Effector memory CD4-positive, alpha-beta T cell (primary cell): ENCODE data around the gene ODAD3.
"Not testable (repeated sequence)": the region's sequence is repeated elsewhere in the genome, so short reads cannot be mapped to it uniquely, and the experiment has no call there.

Source experiments
- DNase-seq, 3 donors: peaks; one replicate each; pipeline ENCODE4 v3.0.0-alpha.2; 2020
- H3K27ac ChIP-seq: 2 replicates; pipeline ENCODE4 v1.7.0; 2013; ENCODE audit warnings: mild to moderate bottlenecking, low read length, moderate library complexity; ENCODE audit not compliant: insufficient read depth, poor library complexity, severe bottlenecking
- H3K27me3 ChIP-seq: replicated peaks from 2 replicates; pipeline ENCODE4 v1.7.0; 2013; ENCODE audit warnings: mild to moderate bottlenecking, low read length; ENCODE audit not compliant: insufficient read depth, control insufficient read depth, poor library complexity, severe bottlenecking
- H3K36me3 ChIP-seq: 2 replicates; pipeline ENCODE4 v1.7.0; 2013; ENCODE audit warnings: mild to moderate bottlenecking, low read length, moderate library complexity; ENCODE audit not compliant: control insufficient read depth, insufficient read depth
- H3K4me1 ChIP-seq: 2 replicates; pipeline ENCODE4 v1.7.0; 2013; ENCODE audit warnings: low read length, mild to moderate bottlenecking; ENCODE audit not compliant: control insufficient read depth, insufficient read depth, poor library complexity, severe bottlenecking
- H3K4me3 ChIP-seq: 2 replicates; pipeline ENCODE4 v1.7.0; 2013; ENCODE audit warnings: low read length, low read depth, mild to moderate bottlenecking; ENCODE audit not compliant: insufficient read depth, poor library complexity, severe bottlenecking
- H3K9me3 ChIP-seq: 2 replicates; pipeline ENCODE4 v1.7.0; 2013; ENCODE audit warnings: mild to moderate bottlenecking, low read length, moderate library complexity; ENCODE audit not compliant: control insufficient read depth

ODAD3 gene

GRCh38 chr19:11390359-11390758 is 44.6 kb downstream of the ODAD3 start:
- Histone ChIP-seq H3K4me1 (no peaks in the 10 kb centered on the region), H3K9me3 (peaks cover 5% of the 10 kb centered on the region), H3K27ac (no peak overlapping the region), H3K27me3 (no peaks in the 10 kb centered on the region), H3K36me3 (no peaks in the 10 kb centered on the region), H3K4me3 (no peak overlapping the region)
- no peak for DNase-seq

DNA sequence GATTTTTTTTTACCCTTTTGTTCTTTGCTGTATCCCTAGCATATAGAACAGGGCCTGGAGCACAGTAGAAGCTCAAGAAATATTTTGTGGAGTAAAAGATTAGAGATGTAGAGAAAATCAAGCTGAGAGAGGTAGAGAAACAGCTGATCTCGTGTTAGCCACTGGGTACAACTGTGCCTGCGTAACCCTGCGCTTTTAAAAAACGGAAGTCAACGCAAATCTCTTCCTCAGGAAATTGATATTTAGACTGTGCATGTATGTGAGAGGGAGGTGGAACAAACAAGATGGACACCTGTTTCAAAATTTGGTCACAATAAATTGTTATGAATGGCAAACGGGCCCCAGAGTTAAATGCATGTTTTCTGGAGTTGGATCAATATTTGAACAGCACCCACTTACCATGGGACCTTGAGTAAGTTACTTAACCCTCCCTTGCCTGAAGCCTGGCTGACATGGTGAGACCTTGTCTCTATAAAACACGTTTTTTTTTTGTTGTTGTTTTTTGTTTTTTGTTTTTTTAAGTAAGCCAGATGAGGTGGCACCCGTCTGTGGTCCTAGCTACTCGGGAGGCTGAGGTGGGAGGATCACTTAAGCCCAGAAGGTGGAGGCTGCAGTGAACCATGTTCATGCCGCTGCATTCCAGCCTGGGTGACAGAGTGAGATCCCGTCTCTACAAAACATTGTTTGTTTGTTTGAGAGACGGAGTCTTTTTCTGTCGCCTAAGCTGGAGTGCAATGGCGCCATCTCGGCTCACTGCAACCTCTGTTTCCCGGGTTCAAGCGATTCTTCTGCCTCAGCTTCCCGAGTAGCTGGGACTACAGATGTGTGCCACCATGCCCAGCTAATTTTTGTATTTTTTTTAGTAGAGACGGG is 47.5 kb downstream of the ODAD3 start:
- peaks cover 13% of the 10 kb centered on the region for H3K27me3 ChIP-seq
- H3K9me3 ChIP-seq = peaks cover 5% of the 10 kb centered on the region
- peaks cover 14% of the 10 kb centered on the region for H3K4me1 ChIP-seq
- no peak for DNase-seq
- H3K4me3 ChIP-seq = no peak overlapping the region
- no peak overlapping the region for H3K27ac ChIP-seq
- no peaks in the 10 kb centered on the region for H3K36me3 ChIP-seq

- Histone ChIP-seq H3K4me1 (peaks cover 25% of the 10 kb centered on the region), H3K9me3 (no peaks in the 10 kb centered on the region), H3K27me3 (peaks cover 13% of the 10 kb centered on the region), H3K4me3 (no peak overlapping the region), H3K36me3 (no peaks in the 10 kb centered on the region), H3K27ac (no peak overlapping the region)
- no peak for DNase-seq
These were observed 50.2 kb downstream of the ODAD3 start for GRCh38 chr19:11384778-11385129.

DNA sequence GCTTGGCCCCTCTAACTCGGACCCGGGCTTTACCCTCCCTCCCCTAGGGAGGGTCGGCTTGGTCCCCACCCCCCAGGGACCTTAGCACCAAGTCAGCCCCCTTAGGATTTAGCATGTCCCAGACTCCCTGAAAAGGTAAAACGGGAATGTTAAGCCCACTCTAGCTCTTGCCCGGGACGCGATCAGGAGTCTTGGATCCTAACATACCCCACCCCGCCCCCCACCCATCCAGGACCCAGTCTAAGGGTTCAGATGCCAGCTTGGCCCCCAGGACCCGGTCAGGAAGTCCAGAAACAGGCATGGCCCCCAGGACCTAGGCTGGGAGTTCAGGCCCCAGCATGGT is 51.2 kb downstream of the ODAD3 start:
- Histone ChIP-seq H3K4me1 (peaks cover 25% of the 10 kb centered on the region), H3K27ac (no peak overlapping the region), H3K36me3 (no peaks in the 10 kb centered on the region), H3K9me3 (no peaks in the 10 kb centered on the region), H3K27me3 (peaks cover 13% of the 10 kb centered on the region), H3K4me3 (no peak overlapping the region)
- DNase-seq = no peak

DNA sequence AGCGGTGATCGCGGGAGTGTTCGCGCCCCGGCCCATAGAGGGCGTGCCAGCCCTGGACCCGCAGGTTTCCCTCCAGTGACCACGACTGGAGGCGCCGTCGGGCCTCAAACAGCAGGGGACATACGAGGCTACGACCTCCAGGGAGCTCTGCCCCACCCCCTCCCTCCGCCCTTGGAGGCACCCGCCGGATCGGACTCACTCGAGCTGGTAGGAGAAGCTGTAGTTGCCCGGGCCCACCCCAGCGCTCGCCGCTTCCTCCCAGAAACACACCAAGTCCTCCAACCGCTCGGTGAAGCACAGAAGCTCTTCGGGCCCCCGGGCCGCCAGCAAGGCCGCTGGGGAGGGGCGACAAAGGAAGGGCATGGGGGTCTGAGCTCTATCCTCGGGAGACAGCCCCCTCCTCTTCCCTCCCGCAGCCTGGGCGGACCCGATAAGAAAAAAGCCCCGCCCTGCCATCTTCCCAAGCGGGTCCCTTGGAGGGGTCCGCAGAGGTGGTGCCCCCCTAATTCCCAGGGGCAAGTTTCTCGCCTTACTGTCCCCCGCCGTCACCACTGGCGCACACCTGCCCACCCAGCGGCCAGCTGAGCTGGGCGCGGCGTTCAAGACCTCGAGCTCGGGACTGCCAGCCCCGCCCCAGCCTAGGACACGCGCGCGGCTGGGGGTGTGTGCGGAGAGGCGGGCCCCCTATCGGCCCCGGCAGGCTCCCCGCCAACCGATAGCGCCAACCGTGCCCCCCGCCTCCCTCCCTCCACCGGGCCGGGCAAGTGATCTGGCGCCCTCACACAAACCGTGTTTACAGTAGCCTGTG is 51.8 kb downstream of the ODAD3 start:
- Histone ChIP-seq H3K27me3 (peaks cover 13% of the 10 kb centered on the region), H3K27ac (no peak overlapping the region), H3K4me1 (peaks cover 25% of the 10 kb centered on the region), H3K9me3 (no peaks in the 10 kb centered on the region), H3K36me3 (peaks cover 1% of the 10 kb centered on the region), H3K4me3 (peak overlapping the region; percentile 35)
- no peak for DNase-seq

- Histone ChIP-seq H3K4me1 (peaks cover 32% of the 10 kb centered on the region), H3K36me3 (peaks cover 6% of the 10 kb centered on the region), H3K27me3 (peaks cover 13% of the 10 kb centered on the region), H3K4me3 (peak overlapping the region; percentile 57), H3K27ac (peak overlapping the region; percentile 83), H3K9me3 (no peaks in the 10 kb centered on the region)
- peak; percentile 95 to 97 (median 97) for DNase-seq
These were observed 54.0 kb downstream of the ODAD3 start for GRCh38 chr19:11380653-11381537.

DNA sequence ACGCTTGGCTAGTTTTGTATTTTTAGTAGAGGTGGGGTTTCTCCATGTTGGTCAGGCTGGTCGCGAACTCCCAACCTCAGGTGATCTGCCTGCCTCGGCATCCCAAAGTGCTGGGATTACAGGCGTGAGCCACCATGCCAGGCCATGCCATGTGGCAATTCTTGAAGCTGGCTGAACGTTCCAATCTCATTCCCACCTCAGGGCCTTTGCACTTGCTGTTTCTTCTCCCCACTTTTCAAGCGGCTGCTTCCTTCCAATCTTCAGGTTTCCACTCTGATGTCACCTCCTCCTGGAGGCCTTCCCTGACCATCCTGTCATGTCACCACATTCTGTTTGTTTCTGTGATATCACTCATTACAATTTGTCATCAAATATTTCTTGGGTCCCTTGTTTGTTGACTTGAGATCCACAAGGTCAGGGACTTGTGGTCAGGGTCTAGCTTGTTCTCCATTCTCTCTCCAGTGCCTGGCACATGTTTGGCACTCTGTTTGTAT is 55.0 kb downstream of the ODAD3 start:
- Histone ChIP-seq H3K36me3 (peaks cover 6% of the 10 kb centered on the region), H3K9me3 (no peaks in the 10 kb centered on the region), H3K27me3 (peaks cover 13% of the 10 kb centered on the region), H3K27ac (peak overlapping the region; percentile 83), H3K4me1 (peaks cover 37% of the 10 kb centered on the region), H3K4me3 (peak overlapping the region; percentile 57)
- no peak for DNase-seq

DNA sequence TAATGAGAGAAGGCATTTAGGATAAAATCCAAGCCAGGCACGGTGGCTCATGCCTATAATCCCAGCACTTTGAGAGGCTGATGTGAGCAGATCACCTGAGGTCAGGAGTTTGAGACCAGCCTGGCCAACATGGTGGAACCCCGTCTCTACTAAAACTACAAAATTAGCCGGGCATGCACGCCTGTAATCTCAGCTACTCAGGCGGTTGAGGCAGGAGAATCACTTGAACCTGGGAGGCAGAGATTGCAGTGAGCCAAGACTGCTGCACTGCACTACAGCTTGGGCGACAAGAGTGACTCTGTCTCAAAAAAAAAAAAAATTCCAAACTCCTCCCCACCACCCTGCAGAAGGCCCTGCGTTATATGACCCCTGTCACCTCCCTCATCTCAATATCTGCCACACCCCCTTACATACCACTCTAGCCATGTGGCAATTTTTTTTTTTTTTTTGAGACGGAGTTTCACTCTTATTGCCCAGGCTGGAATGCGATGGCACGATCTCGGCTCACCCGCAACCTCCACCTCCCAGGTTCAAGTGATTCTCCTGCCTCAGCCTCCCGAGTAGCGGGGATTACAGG is 55.6 kb downstream of the ODAD3 start:
- not testable (repeated sequence) for H3K4me3 ChIP-seq, DNase-seq, H3K27ac ChIP-seq, H3K9me3 ChIP-seq, H3K36me3 ChIP-seq
- Histone ChIP-seq H3K27me3 (peaks cover 13% of the 10 kb centered on the region), H3K4me1 (peaks cover 38% of the 10 kb centered on the region)

GRCh38 chr19:11378319-11379189 is 56.4 kb downstream of the ODAD3 start:
- DNase-seq = no peak
- peaks cover 39% of the 10 kb centered on the region for H3K4me1 ChIP-seq
- H3K27me3 ChIP-seq = peaks cover 9% of the 10 kb centered on the region
- H3K9me3 ChIP-seq = no peaks in the 10 kb centered on the region
- peaks cover 6% of the 10 kb centered on the region for H3K36me3 ChIP-seq
- H3K4me3 ChIP-seq = no peak overlapping the region
- H3K27ac ChIP-seq = no peak overlapping the region
